HEK293T (cell line): ENCODE results near the gene FBN1.

Experiments used
- ARNT ChIP-seq: fragments of 450-650 bp; IDR thresholded peaks from 2 replicates; pipeline ENCODE4 v1.6.1; 2017; ENCODE audit warnings: mild to moderate bottlenecking
- BHLHE40 ChIP-seq: fragments of 450-650 bp; IDR thresholded peaks from 2 replicates; pipeline ENCODE4 v1.6.1; 2016; ENCODE audit warnings: mild to moderate bottlenecking, moderate library complexity, borderline replicate concordance
- ELF4 ChIP-seq: fragments of 450-650 bp; IDR thresholded peaks from 2 replicates; pipeline ENCODE4 v1.6.1; 2017; ENCODE audit warnings: antibody characterized with exemption
- FOXK2 ChIP-seq: fragments of 450-650 bp; IDR thresholded peaks from 2 replicates; pipeline ENCODE4 v1.6.1; 2016; ENCODE audit warnings: mild to moderate bottlenecking
- FOXM1 ChIP-seq: fragments of 450-650 bp; IDR thresholded peaks from 2 replicates; pipeline ENCODE4 v1.6.1; 2017; ENCODE audit warnings: mild to moderate bottlenecking, borderline replicate concordance
- HDGF ChIP-seq: fragments of 450-650 bp; IDR thresholded peaks from 2 replicates; pipeline ENCODE4 v1.6.1; 2017; ENCODE audit warnings: antibody characterized with exemption, borderline replicate concordance
- LEF1 ChIP-seq: fragments of 450-650 bp; IDR thresholded peaks from 2 replicates; pipeline ENCODE4 v1.6.1; 2017; ENCODE audit warnings: mild to moderate bottlenecking, borderline replicate concordance
- PKNOX1 ChIP-seq: fragments of 450-650 bp; IDR thresholded peaks from 2 replicates; pipeline ENCODE4 v1.6.1; 2016
- SP1 ChIP-seq: fragments of 450-650 bp; IDR thresholded peaks from 2 replicates; pipeline ENCODE4 v1.6.1; 2017

- TF ChIP-seq BHLHE40: no peak
- no peak for TF ChIP-seq FOXM1
- no peak for TF ChIP-seq ELF4
- no peak for TF ChIP-seq SP1
- no peak for TF ChIP-seq FOXK2
- TF ChIP-seq ARNT: no peak
- no peak for TF ChIP-seq LEF1
- no peak for TF ChIP-seq PKNOX1
- TF ChIP-seq HDGF: no peak
Measured at GRCh38 chr15:48426941-48427340, 218.6 kb downstream of the FBN1 start.
